Measurements from ENCODE around the gene PKMYT1.

DNA sequence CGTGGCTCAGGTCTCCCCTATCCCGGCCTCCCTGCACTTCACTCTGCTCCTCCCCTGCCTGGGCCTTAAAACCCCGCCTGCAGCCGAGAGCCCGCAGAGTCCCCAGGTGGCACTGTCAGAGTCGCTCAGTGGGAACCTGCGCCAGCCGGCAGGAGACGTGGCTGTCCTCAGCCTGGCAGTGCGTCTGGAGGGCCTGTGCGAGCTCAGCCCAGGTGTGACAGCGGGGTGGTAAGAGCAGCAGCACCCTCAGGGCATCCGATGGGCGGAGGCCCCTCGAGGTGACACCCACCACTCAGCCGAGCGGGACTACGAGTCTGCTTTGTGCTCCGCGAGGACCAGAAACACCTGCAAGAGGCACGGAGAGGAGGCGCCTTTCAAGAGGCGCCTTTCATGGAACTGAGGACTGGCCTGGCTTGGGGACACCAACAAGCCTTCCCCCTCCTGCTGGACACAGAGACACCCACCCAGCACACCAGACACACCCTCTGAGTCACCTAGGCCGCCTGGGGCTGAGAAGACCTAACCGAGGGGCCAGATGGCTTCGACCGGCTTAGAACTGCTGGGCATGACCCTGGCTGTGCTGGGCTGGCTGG, 32.7 kb upstream of the PKMYT1 start, which contains the start of gene CLDN9:
- TF ChIP-seq, protein P1, sequence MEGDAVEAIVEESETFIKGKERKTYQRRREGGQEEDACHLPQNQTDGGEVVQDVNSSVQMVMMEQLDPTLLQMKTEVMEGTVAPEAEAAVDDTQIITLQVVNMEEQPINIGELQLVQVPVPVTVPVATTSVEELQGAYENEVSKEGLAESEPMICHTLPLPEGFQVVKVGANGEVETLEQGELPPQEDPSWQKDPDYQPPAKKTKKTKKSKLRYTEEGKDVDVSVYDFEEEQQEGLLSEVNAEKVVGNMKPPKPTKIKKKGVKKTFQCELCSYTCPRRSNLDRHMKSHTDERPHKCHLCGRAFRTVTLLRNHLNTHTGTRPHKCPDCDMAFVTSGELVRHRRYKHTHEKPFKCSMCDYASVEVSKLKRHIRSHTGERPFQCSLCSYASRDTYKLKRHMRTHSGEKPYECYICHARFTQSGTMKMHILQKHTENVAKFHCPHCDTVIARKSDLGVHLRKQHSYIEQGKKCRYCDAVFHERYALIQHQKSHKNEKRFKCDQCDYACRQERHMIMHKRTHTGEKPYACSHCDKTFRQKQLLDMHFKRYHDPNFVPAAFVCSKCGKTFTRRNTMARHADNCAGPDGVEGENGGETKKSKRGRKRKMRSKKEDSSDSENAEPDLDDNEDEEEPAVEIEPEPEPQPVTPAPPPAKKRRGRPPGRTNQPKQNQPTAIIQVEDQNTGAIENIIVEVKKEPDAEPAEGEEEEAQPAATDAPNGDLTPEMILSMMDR (IDR thresholded peaks at IDR 0.05): no peak
- TF ChIP-seq TAF1 (IDR thresholded peaks at IDR 0.05; ENCODE audit: borderline replicate concordance, low read depth, low read length): no peak
- no peak for TF ChIP-seq FOXM1 (IDR thresholded peaks at IDR 0.05; ENCODE audit: low read depth)
- no peak for TF ChIP-seq EP300 (IDR thresholded peaks at IDR 0.05; ENCODE audit: borderline replicate concordance in 1 of 2, low read depth in 1 of 2, low read length in 1 of 2)
- TF ChIP-seq JUND (IDR thresholded peaks at IDR 0.05): no peak
- no peak for TF ChIP-seq EZH2phosphoT487 (IDR thresholded peaks at IDR 0.05; ENCODE audit: borderline replicate concordance, low read depth)
- no peak for TF ChIP-seq REST (IDR thresholded peaks at IDR 0.05; ENCODE audit: low read depth, low read length)
- TF ChIP-seq, protein P2, sequence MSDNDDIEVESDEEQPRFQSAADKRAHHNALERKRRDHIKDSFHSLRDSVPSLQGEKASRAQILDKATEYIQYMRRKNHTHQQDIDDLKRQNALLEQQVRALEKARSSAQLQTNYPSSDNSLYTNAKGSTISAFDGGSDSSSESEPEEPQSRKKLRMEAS (IDR thresholded peaks at IDR 0.05; ENCODE audit: low read depth): no peak

Measured in SK-N-SH (cell line).